ENCODE measurements around the gene ELMO3. TPM values are rescaled to one million over a fixed set of nuclear protein-coding genes. Genes with fewer than 3 reads are reported as not detected.
A peak's percentile ranks its signal among the peaks of the same experiment; 100 is the strongest.

Gene ELMO3
- total and polyA plus RNA-seq, 2 of the 13 experiments (the other 11 are each of a cell fraction or from before 2014, with no cell fraction given): 2.6 to 4.0 TPM

GRCh38 chr16:67210069-67210937 lies 11.4 kb downstream of the ELMO3 start (continued):
- 0 out of 2 replicates have a peak, but pooled peaks have one; percentile 54 for TF ChIP-seq ZBTB39 (CRISPR knock-in tag; IDR thresholded peaks at IDR 0.05)
- TF ChIP-seq ZNF562 (CRISPR knock-in tag; IDR thresholded peaks at IDR 0.05; ENCODE audit: borderline replicate concordance): no peak
- TF ChIP-seq NFYB (CRISPR knock-in tag; IDR thresholded peaks at IDR 0.05): no peak; the same call in 1 of the 2 replicates
- TF ChIP-seq ZNF605 (CRISPR knock-in tag; IDR thresholded peaks at IDR 0.05): 0 out of 2 replicates have a peak, but pooled peaks have one; percentile 30
- TF ChIP-seq RXRB (CRISPR knock-in tag; IDR thresholded peaks at IDR 0.05; ENCODE audit: borderline replicate concordance): peak; percentile 4; the same call in 1 of the 2 replicates
- no peak for TF ChIP-seq ZNF101 (CRISPR knock-in tag; IDR thresholded peaks at IDR 0.05; ENCODE audit: borderline replicate concordance, low read depth)
- no peak for TF ChIP-seq MATR3 (CRISPR knock-in tag; IDR thresholded peaks at IDR 0.05)
- TF ChIP-seq SP1 (IDR thresholded peaks at IDR 0.05): no peak
- 0 out of 2 replicates have a peak, but pooled peaks have one; percentile 29 for TF ChIP-seq SP1 (CRISPR knock-in tag; IDR thresholded peaks at IDR 0.05)
- 0 out of 2 replicates have a peak, but pooled peaks have one; percentile 31 for TF ChIP-seq PITX1 (CRISPR knock-in tag; IDR thresholded peaks at IDR 0.05)
- TF ChIP-seq POLR2A (IDR thresholded peaks at IDR 0.05; ENCODE audit: insufficient read depth in 1 of 2, low read depth in 2 of 2, low read length in 2 of 2): no peak
- TF ChIP-seq SRY (CRISPR knock-in tag; IDR thresholded peaks at IDR 0.05): 0 out of 2 replicates have a peak, but pooled peaks have one; percentile 27
- peak; percentile 17 for TF ChIP-seq PTBP1 (IDR thresholded peaks at IDR 0.05; ENCODE audit: low read depth, low read length, poor library complexity, severe bottlenecking)
- 0 out of 2 replicates have a peak, but pooled peaks have one; percentile 10 for TF ChIP-seq FOXO1 (CRISPR knock-in tag; IDR thresholded peaks at IDR 0.05)
- 0 out of 2 replicates have a peak, but pooled peaks have one; percentile 7 for TF ChIP-seq SSRP1 (CRISPR knock-in tag; IDR thresholded peaks at IDR 0.05)
- no peak for TF ChIP-seq ISX (CRISPR knock-in tag; conservative IDR thresholded peaks at IDR 0.05)
- peak; percentile 45 for TF ChIP-seq HNRNPLL (IDR thresholded peaks at IDR 0.05; ENCODE audit: low read depth, low read length, poor library complexity, severe bottlenecking)
- TF ChIP-seq THRA (CRISPR knock-in tag; IDR thresholded peaks at IDR 0.05; ENCODE audit: borderline replicate concordance): peak; percentile 37; the same call in 1 of the 2 replicates
- no peak for TF ChIP-seq ZNF580 (CRISPR knock-in tag; IDR thresholded peaks at IDR 0.05; ENCODE audit: borderline replicate concordance, low read depth)
- TF ChIP-seq RARA (CRISPR knock-in tag; IDR thresholded peaks at IDR 0.05): peak; percentile 70
- peak; percentile 63 to 87; a peak in 3 of 4 replicates for TF ChIP-seq NR2F1 (CRISPR knock-in tag; IDR thresholded peaks at IDR 0.05)
- TF ChIP-seq ZNF24 (IDR thresholded peaks at IDR 0.05): no peak
- peak; percentile 58; the same call in 1 of the 2 replicates for TF ChIP-seq ZFP91 (CRISPR knock-in tag; IDR thresholded peaks at IDR 0.05; ENCODE audit: borderline replicate concordance)
- TF ChIP-seq BORCS8-MEF2B (CRISPR knock-in tag; IDR thresholded peaks at IDR 0.05): no peak
- TF ChIP-seq LCORL (IDR thresholded peaks at IDR 0.05): no peak
- 0 out of 2 replicates have a peak, but pooled peaks have one; percentile 45 for TF ChIP-seq LCORL (CRISPR knock-in tag; IDR thresholded peaks at IDR 0.05)

All from HepG2 (cell line).